NCI-H345 treated with DMSO at 0.1 percent for 48 hours (cell line): ENCODE results near the gene MYO16.
"Not testable (repeated sequence)": the region's sequence is repeated elsewhere in the genome, so short reads cannot be mapped to it uniquely, and the experiment has no call there.

Experiments
- DNase-seq: peaks from one replicate; lab custom pipeline; 2025; ENCODE audit not compliant: unreplicated experiment; lab: John Stamatoyannopoulos, UW

MYO16 gene

DNA sequence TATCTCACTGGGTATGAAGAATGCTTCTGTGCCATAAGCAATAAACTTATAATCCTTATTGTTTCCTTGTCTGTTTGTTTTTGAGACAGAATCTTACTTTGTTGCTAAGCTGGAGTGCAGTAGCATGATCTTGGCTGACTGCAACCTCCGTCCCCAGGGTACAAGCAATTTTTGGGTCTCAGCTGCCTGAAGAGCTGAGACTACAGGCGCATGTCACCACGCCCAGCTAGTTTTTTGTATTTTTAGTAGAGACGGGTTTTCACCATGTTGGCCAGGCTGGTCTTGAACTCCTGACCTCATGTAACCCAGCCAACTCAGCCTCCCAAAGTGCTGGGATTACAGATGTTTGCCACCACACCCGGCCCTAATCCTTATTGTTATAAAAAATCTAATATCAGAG lies 112.5 kb downstream of the MYO16 start:
- DNase-seq = no peak

GRCh38 chr13:108742701-108743451 lies 113.5 kb downstream of the MYO16 start:
- no peak for DNase-seq

- DNase-seq = no peak
Measured at GRCh38 chr13:108743522-108743921, 114.1 kb downstream of the MYO16 start.

GRCh38 chr13:108747843-108748242 lies 118.4 kb downstream of the MYO16 start:
- DNase-seq = no peak

- no peak for DNase-seq
Measured at GRCh38 chr13:108752276-108752675, 122.9 kb downstream of the MYO16 start.

DNA sequence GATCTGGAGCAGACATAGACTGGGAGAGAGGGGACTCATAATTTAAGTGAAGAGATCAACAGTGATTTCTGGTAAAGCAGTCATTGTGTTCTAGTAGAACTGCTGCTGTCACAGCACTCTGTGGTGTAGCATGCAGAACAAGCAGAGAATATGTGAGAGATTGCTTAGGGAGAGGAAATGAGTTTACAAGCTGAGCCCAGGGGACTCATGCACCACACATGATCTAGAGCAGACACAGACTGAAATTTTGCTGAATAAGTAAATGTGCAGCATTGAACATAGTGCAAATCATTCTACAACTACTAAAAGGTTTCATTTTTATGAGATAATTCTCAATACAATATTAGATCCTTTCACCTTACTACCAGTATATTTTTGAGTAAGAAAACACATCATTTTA lies 125.7 kb downstream of the MYO16 start:
- DNase-seq = no peak

DNA sequence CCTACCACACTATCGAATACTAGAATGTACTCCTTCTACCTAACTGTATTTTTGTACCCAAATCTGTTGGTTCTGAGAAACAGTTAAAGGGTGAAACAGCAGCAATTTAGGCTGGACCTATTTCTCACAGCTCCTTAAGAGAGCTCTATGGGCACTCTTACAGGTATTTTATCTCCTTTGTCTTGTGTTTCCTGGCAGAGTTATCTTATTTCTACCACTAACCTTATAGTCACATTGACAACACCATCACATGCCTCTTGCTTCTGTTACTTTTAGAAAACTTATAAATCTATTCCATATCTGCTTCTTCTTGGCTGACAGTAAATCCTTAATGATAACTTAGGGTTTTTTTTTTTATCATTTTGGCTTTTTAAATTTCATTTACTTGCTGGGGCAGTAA lies 130.7 kb downstream of the MYO16 start:
- DNase-seq = no peak

DNA sequence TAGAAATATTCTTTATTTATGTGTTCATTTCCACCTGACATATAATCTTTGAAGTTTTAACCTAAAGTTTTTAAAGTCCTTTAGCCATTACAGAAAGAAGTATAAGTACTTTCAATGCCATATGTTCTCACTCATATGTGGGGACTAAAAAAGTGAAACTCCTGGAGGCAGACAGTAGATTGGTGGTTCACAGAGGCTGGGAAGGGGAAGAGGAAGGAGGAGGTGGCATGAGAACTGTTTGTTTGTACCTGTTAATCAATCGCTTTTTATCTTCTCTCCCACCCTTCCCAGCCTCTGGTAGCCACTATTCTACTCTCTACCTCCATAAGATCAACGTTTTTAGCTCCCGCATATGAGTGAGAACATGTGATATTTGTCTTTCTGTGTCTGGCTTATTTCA lies 131.1 kb downstream of the MYO16 start:
- DNase-seq = no peak

DNA sequence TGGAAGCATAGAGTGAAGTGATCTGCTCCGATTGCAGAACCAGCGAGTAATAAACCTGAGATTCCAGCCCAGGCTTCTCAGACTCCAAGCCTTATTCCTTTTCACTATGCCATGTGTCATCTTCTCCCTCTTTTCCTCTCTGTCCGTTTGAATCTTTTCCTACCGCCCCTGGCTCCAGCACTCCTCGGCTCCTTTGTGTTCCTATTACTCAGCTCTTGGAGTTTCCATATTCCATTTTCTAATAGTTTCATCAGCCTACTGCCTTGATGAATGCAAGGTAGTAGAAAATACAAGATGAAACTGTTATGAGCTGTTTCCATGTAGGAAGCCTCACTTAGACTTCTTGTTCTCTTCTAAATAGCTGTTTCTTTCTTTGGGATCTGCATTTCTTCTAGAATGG lies 138.6 kb downstream of the MYO16 start:
- no peak for DNase-seq

DNA sequence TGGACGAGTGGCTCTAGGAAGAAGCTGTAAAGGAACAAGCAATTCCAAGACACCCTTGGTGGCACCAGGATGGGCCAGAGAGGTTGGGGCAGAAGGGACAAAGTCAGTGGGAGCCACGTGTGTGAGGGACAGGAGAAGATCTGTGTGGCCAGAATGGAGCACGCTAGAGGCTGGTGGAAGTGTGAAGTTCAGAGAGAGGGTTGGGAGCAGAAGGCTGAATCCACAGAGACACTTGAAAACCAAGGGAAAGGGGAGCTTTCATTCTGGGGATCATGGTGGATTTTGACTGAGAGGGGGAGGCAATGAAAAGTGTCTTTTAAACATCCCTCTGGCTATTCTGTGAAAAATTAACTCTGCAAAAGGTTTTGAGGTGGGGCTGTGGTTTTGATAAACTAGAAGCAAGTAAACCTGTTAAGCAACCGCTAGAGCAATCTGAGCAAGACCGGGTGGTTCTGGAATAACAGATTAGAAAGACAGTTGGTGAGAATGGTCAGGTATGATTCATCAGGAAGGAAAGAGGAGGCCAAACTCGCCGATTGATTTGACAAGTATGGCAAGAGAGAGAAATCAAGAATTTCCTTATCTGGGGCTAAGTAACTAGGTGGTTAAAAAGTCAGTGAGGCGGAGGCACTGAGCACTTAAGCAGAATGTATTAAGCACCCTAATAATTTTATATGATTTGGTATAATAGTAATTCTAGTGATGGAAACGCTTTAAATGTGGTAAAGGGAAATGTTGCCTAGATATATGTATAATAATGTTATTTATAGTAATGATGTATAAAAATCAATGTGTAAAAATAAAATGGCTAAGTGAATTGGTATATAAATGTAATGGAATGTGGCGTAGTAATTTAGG lies 140.0 kb downstream of the MYO16 start:
- DNase-seq = no peak

GRCh38 chr13:108775597-108775996 lies 146.2 kb downstream of the MYO16 start:
- no peak for DNase-seq

GRCh38 chr13:108776650-108777049 lies 147.2 kb downstream of the MYO16 start:
- no peak for DNase-seq

- DNase-seq = no peak
Measured at GRCh38 chr13:108777421-108778420, 148.3 kb downstream of the MYO16 start.

DNA sequence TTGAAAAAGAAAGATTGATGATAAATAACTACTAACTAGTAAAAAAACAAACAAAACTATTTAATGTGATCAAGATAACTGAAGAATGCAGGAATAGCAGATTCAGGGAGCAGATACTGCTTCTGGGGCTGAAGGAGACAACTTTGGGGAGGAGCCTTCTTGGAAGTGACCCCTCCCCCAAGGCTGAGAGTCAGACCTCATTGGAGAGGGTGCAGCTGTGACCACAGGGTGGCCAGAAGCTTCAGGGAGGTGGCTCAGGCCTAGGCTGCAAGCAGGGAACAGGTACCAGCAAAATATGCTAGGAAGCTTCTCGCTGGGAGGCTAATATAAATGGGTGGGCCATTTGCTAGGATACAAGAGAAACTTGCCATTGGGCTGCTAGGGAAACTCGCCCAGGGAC lies 149.9 kb downstream of the MYO16 start:
- no peak for DNase-seq

DNA sequence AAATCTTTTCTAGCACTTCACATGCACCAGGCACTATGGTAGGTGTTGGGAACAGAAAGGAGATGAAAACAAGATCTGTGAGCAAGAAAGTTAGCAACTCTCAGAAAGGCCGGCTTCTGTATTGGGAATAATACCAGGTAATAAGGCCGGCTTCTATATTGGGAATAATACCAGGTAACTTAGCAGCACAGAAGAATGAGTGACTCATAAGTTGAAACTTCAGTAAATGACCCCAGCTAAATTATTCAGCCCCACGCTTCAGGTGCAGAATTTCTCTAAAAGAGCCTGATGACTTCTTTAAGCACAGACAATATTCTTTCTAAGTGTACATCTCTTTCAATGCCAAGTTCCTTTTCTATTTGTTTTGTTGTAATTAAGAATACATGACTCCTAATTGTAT lies 151.3 kb downstream of the MYO16 start:
- DNase-seq = no peak

GRCh38 chr13:108781312-108781711 lies 151.9 kb downstream of the MYO16 start:
- DNase-seq = no peak

DNA sequence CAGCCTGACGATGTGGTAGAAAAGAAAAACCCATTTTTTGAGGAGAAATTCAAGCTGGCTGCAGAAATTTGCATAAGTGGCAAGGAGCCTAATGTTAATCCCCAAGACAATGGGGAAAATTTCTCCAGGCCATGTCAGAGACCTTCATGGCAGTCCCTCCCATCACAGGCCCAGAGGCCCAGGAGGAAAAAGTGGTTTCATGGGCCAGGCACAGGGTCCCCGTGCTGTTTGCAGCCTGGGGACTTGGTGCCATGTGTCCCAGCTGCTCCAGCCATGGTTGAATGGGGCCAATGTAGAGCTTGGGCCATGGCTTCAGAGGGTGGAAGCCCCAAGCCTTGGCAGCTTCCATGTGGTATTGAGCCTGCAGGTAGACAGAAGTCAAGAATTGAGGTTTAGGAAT lies 153.1 kb downstream of the MYO16 start:
- DNase-seq = not testable (repeated sequence)

GRCh38 chr13:108785844-108786243 lies 156.4 kb downstream of the MYO16 start:
- no peak for DNase-seq

GRCh38 chr13:108786456-108787200 lies 157.2 kb downstream of the MYO16 start:
- DNase-seq = no peak

- DNase-seq = no peak
Measured at GRCh38 chr13:108787700-108788414, 158.4 kb downstream of the MYO16 start.
